Body of pancreas (tissue), 4 donors: ENCODE measurements around the gene RBM48.
"Not testable (repeated sequence)": the region's sequence is repeated elsewhere in the genome, so short reads cannot be mapped to it uniquely, and the experiment has no call there.

Experiments
- POLR2A ChIP-seq, 3 donors: fragments of 450-650 bp; IDR thresholded peaks; one replicate each; pipeline ENCODE4 v1.6.1; 2016; ENCODE audit warnings: antibody characterized with exemption in 3 of 3, mild to moderate bottlenecking in 2 of 3
- TF ChIP-seq, protein P1 (sequence below), 7 experiments: fragments of 450-650 bp in 4 of 7; fragments of 200-600 bp in 3 of 7; sonication (generic) in 3 of 7; IDR thresholded peaks; one replicate each; pipeline ENCODE4 v1.5.1; 2016 to 2019; ENCODE audit warnings: antibody characterized with exemption in 7 of 7

- TF ChIP-seq, protein P1, sequence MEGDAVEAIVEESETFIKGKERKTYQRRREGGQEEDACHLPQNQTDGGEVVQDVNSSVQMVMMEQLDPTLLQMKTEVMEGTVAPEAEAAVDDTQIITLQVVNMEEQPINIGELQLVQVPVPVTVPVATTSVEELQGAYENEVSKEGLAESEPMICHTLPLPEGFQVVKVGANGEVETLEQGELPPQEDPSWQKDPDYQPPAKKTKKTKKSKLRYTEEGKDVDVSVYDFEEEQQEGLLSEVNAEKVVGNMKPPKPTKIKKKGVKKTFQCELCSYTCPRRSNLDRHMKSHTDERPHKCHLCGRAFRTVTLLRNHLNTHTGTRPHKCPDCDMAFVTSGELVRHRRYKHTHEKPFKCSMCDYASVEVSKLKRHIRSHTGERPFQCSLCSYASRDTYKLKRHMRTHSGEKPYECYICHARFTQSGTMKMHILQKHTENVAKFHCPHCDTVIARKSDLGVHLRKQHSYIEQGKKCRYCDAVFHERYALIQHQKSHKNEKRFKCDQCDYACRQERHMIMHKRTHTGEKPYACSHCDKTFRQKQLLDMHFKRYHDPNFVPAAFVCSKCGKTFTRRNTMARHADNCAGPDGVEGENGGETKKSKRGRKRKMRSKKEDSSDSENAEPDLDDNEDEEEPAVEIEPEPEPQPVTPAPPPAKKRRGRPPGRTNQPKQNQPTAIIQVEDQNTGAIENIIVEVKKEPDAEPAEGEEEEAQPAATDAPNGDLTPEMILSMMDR (IDR thresholded peaks at IDR 0.05) = not testable (repeated sequence)
- TF ChIP-seq POLR2A (IDR thresholded peaks at IDR 0.05) = not testable (repeated sequence)
Observed at GRCh38 chr7:92545116-92545515, 16.5 kb downstream of the RBM48 start.
